HG02678 (cell line): ENCODE results near the gene PRSS22.

Experiments
- ATAC-seq: cut with Tn5 transposase; IDR thresholded peaks from one replicate; pipeline ENCODE4 v1.9.1; 2021; ENCODE audit warnings: mild to moderate bottlenecking, moderate library complexity; ENCODE audit not compliant: unreplicated experiment

Gene PRSS22

DNA sequence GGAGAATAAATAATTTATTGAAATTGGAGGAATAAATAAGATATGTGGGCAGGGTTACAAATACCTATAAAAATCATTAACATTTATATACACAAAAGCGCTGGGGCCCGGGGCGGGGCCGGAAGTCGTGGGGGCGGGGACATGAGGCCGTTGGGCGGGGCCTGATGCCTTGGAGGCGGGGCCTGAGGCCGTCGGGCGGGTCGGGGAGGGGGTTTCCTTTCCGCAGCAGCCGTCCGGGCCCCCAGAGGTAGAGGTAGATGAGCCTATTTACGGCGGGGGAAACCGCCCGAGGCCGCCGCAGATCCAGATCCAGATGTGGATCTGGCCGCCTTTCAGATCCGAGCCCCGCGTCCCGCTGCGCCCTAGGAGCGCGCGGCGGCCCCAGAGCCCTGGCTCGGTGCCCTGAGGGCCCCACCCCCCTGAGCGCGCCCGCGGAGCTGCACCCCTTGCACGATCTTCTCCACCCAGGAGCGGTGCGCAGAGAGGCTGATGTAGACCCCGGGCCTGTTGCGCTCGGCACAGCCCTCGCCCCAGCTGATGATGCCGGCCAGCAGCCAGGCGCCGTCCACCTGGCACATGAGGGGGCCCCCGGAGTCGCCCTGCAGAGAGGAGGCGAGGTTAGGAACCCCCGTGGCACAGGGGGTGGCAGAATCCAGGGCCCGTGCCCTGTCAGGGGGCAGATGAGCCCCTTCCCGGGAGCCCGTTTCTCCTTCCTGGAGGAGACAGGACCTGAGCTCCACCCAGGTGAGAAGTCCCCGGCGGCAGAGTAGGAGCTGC is 5.1 kb downstream of the PRSS22 start:
- ATAC-seq = no peak

DNA sequence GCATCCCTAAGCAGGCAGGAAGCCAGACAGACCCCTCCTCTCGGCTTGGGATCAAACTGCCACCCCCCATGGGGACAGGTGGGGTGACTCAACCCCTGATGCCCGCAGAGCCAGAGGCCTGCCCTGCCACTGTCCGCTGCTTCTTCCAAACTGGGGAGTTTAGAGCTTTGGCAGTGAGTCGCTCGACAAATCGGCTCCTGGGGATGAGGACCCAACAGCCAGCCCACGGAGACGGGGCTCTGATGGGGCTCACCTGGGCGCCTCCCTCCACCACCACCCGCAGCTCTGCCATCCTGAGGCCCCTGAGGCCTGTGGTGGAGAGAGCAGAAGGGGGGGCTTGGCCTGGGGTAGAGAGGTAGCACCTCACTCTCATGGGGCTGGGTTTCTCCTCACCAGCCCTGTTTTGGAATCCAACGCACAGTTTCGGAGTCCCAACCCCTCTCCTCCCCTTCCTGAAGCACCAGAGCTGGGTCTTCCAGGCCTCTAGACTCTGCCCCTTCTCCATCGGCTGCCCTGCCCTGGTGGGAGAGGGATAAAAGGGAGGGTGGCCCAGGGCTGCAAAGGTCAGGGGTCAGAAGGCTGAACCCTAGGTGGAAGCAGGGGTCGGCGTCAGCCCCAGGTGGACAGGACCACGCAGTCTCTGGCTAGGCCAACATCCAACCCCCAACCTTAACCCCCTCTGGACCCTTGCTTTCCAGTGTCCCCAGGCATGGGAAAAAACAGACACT is 5.8 kb downstream of the PRSS22 start:
- ATAC-seq = no peak

DNA sequence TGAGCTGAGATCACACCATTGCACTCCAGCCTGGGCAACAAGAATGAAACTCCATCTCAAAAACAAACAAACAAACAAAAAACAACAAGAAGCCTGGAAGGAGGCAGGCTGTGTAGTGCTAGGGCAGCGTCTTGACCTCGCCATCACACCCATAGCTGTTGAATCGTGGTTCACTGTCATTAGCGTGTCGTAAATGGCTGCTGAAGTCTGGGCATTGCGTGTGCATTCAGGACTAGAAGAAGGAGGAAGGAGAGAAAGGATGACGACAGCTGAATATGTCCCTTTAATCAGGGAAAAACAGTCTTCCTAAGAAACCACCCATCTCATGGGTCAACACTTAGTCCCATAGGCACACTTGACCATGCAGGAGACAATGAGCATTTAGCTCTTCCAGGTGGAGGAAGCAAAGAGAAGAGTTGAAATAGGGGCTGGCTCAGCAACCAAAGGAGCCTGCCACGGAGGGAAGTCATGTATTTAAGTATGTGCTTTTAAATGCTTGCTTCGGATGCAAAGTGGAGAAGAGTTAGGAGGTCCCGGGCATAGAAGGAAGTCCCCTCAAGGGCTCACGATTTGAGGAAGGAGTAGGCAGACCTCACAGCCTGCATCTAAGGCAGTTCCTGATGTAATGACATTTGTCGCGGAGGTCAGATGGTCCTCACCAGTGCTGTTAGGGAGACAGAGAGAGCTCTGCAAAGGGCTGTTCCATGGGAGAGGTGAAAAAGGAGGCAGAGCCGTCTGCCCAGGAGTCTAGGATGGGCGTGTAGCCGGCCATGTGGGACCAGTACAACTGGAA is 8.8 kb downstream of the PRSS22 start:
- no peak for ATAC-seq

DNA sequence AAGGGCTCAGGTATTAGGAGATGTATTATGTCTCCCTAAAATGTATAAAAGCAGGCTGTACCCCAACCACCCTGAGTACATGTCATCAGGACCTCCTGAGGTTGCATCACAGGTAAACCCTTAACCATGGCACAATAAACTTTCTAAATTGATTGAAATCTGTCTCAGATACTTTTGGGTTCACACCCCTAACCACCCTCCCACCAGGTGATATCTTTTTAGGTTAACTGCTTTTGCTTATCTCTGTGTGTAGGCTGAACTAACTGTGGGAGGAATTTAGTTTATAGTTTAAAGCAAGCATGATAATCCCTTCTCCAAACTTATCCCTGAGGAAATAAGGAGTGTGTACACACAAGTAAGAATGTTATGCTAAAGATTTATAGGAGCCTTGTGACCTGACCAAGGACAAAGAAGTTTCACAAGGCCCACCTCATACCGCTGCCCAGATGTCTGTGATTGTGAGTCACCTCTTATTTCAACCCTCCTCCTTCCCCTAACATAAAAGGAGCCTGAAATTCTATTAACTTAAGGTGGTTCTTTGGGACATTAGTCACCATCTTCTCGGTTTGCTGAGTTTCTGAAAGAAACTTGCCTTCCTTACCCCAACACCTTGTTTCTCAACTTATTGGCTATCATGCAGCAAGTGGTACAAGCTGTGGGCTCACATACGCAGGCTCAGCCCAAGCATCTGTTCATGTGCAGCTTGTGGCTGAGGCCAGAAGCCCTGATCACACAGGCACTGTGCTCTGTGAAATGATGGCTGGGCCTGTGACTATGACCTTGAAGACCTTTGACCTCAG is 11.3 kb downstream of the PRSS22 start:
- no peak for ATAC-seq

DNA sequence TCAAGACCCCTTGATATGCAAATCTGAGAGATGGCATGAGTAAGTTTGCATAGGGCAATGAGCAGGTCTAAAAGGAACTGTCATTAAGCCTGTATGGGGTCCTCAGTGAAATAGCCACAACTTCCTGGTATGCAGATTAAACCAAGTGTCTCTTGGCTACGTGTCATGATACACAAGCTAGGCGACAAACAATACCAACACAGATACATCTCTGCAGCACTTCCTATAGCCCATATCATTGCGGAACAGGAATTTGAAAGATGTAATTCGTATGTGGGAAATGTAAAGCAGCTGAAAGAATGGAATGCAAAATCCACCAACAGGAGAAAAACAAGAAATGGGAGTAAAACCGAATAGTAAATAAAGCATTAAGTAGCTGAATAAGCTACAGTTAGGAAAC is 12.9 kb downstream of the PRSS22 start:
- ATAC-seq = no peak

DNA sequence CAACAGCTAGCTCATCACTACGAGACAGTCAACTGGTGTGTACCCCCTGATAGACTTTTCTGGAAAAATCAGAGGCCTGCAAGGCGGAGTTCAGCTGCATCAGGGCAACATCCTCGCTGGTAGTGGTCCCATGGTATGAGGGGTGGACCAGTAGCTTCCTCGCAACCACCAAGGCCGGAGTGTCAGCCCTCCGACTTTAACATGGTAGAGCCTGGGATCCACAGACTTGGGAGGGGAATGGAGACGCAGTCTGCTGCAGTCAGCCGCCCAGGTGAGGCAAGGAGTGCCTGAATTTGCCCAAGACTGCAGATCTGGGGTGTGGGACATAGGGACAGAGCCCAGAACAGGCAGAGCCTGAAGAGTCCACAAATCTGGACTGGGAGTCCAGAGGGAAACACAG is 14.4 kb downstream of the PRSS22 start:
- no peak for ATAC-seq

DNA sequence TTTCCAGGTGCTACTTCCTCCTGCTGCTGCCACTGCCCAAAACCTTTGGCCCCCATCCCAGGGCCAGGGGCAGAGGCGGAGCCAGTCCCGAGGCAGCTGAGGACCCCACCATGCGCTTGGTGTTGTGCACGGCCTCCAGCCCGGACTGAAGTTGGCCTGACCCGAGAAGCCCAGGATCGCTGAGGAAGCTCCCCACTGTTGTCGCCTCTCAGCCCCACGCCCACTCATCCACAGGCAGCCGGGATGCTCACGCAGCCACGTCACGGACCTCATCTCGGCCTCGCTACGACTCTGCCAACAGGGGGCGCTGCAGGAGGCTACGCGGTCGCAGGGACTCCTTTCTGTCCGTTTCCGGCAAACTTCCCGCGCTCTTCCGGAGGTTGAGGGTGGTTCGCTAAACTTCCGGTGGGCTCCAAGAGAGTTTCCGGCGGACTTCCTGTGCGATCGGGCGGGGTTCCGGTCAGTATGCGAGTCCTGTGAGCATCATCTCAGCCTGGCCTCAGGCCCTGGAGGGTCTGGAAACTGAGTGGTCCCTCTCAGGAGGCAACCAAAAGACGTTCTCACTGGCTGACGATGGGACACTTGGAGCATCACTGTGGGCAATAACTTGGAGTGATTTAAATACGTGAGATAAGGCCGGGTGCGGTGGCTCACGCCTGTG is 15.5 kb downstream of the PRSS22 start:
- no peak for ATAC-seq

DNA sequence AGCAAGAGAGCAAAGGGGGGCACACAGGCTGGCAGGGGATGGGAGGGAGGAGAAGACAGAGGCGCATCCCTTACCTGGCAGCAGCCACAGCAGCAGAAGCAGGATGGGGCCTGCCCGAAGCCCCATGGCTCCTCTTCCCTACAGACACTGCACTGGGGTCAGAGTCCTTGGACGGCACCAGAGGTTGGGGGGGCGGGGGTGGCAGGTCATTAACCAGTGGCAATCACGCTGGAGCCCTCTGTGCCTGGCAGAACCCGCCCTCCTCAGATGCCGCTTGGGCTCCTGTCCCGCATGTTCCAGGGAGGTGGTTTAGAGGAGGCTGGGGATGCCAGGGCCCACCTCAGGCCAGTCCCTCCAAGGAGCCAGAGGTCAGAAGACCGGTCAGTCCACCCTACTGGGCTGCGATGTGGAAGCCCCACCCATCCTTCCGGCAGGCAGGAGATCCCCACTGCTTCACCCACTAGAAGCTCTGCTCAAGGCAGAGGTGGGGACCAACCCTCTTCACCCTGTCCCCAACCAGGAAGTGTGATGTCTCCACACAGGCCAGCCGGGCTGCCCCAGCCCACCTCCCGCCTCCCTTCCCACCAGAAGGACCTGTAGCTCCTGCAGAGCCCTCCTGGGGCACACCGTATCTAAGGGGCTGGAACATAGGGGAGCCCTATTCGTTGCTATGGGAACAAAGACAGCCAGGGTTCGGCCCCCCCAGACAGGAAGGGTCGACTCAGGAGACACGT is 16.2 kb downstream of the PRSS22 start:
- ATAC-seq = no peak

DNA sequence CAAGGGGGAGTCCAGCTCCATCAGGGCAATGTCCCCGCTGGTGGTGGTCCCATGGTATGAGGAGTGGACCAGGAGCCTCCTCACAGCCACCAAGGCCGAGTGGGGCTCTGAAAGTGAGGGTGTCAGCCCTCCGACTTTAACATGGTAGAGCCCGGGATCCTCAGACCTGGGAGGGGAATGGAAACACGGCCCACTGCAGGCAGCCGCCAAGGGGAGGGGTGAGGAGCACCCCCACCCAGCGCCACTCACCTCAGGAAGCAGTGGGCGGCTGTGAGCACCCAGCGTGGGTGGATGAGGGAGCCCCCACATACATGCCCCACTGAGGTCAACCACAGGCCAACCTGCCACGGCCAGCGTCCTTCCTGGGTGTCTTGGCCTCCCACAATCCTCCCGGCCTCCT is 17.1 kb downstream of the PRSS22 start:
- no peak for ATAC-seq

DNA sequence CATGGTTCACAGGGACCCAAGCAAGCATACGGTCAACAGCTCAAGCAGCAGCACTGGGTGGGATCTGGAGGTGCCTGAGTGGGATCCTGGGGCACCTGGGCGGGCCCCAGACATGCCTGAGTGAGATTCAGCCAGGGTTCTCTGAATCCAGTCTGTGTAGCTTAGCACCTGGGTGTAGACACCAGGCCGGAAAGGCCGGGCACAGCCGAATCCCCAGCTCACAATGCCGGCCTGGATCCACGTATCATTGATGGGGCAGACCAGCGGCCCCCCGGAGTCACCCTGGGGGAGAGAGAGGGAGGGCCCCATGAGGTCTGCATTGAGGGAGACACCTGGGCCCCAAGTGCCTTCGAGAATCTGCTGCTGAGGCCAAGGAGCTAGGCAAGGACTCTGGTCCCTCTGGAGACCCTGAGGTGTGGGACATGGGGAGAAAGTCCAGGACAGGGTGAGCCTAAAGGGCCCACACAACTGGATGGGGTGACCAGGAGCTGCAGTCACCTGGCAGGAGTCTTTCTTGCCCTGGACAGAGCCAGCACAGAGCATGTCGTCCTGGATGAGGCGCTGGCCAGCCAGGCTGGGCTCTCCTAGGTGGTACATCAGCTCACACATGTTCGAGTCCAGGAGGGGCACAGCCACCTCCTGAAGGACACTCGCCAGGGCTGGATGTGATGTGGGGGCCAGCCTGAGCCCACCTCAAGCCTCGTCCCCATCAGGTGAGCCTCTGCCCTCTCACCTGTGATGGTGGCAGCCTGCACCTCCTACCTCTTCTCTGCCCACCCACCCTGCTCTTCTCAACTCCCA is 18.1 kb downstream of the PRSS22 start:
- ATAC-seq = no peak

DNA sequence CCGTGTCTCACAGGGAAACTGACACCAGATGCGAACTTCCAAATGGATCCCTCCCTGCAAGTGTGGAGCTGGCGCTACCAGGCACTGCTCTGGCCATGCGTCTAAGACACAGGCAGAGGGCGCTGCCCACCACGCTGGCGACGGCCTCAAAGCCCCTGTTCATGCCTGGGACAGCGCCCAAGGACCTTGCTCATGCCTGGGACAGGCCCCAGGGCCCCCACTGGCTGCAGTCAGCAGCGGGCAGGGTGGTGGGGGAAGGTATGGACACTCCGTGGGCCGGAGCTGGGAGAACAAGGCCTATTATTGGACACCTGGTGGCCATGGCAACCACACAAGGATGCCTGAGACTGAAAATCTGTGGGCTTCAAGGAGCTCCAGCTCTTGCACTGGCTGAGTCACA is 19.0 kb downstream of the PRSS22 start:
- no peak for ATAC-seq

DNA sequence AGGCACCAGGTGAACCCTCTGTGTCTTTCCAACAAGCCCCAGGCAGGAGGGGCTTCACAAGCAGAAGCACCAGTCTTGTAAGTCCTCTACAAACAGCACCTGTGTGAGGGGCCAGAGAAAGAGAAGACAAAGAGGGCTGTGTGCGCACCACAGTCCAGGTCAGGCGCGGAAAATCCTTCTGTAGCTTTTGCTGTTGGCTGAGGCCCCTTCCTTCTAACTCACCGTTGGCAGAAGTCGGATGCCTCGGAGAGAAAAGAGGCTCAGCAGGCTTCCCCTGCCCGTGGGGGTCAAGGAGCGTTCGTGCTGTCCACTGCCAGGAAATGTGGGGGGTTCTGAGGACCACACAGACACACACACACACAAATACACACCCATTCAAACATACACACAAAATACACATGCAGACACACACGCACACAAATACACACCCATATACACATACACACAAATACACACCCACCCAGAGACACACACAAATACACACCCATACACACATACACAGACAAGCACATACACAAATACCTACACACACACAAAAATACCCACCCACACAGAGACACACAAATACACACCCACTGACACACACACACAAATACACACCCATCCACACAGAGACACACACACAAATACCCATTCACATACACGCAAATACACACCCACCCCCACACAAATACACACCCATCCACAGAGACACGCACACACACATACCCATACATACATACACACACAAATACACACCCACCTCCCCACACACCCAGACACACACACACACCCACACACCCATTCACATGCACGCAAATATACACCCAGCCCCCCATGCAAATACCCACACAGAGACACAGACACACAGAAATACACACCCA is 21.1 kb downstream of the PRSS22 start:
- no peak for ATAC-seq

DNA sequence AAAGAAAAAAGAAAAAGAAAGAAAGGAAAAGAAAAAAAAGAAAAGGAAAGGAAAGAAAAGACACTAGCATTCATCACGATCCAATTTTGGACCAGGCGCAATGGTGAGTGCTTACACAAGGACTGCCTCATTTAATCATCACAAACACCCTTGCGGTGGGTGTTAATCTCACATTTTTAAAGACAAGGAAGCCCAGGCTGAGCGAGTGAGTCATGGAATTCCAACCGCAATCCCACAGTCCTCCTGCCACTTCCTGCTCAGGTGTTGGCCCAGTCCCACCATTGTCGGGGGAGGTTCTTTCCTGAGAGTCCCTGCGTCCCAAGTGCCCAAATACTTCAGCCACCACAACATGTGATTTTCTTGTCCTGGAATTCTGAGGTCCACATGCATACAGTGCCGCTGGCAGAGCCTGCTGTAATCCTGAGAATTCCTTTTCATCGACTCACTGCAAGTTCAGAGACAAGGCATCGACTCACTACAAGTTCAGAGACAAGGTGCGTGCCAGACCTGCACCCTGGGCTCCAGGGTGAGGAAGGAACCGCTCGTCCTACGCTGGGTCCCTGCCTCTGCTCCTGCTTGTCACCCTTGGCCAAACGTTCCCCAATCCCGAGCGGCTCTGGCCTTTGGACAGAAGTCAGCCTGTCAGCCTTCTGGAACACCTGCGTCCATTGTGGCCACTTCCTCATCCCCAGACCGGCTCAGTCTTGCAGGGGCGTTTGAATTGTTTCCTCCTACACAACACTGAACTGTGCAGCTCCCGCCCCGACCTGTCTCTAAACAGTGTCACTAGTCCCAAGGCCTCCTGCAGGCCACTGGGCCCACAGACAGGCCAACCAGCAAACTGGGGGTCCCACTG is 22.1 kb downstream of the PRSS22 start:
- no peak for ATAC-seq

DNA sequence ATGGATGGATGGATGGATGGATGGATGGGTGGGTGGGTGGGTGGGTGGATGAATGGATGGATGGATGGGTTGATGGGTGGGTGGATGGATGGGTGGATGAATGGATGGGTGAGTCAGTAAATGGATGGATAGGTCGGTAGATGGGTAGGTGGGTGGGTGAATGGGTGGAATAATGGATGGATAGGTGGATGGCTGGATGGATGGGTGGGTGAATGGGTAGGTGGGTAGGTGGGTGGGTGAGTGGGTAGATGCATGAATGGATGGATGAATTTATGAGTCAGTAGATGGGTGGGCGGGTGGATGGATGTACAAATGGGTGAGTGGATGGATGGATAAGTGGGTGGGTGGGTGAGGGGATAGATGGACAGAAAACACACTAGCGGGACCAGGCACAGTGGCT is 23.0 kb downstream of the PRSS22 start:
- no peak for ATAC-seq

DNA sequence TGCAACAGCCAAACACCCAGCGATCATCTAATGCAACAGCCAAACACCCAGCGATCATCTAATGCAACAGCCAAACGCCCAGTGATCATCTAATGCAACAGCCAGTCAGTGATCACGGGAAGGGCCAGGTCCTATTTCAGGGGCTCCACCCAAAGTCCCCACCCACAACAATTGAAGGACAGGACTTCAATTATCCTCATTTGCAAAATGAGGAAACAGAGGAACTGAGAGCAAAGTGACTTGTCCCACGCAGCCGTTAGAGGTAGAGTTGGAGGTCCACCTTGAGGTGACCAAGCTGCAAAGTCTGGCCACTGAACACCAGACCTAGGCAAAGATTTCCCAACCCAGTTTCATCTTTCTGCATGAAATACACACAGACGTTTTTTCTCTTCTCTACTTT is 24.2 kb downstream of the PRSS22 start:
- ATAC-seq = no peak

DNA sequence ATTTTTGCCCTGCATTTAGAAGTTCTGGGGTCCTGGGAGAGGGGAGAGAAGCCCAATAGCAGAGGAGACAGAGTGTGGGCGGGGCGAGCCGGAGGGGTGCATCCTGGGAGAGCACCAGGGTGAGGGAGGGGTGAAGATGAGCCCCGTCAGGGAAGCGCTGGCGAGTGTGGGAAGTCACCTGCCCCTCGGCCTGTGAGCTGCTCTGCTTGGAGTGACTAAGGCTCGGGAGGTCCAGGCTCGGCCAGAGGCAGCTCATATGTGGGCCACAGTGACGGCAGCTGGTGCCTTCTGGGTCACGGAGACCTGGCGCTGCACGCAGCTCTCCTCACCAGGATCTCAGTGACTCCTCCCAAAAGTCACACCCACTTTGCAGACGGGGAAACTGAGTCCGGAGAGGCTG is 26.8 kb downstream of the PRSS22 start:
- no peak for ATAC-seq

DNA sequence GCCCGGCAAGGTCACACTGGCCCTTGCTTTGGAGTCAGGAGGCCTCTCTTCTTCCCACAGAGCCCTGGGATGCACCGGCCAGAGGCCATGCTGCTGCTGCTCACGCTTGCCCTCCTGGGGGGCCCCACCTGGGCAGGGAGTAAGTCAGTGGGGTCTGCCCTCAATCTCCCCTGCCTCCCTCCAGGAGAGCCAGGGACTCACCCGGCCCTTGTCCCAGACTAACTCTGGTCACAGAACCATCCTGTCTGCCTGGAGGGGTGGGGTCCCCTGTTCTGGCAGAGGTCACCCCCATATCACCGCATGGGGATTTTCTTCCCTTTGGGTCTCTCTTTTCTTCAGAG is 27.6 kb downstream of the PRSS22 start:
- no peak for ATAC-seq
